ENCODE measurements around the gene RPS3.

The RPS3 gene

GRCh38 chr11:75420224-75421034 is 21.1 kb downstream of the RPS3 start:
- no peak for DNase-seq

DNA sequence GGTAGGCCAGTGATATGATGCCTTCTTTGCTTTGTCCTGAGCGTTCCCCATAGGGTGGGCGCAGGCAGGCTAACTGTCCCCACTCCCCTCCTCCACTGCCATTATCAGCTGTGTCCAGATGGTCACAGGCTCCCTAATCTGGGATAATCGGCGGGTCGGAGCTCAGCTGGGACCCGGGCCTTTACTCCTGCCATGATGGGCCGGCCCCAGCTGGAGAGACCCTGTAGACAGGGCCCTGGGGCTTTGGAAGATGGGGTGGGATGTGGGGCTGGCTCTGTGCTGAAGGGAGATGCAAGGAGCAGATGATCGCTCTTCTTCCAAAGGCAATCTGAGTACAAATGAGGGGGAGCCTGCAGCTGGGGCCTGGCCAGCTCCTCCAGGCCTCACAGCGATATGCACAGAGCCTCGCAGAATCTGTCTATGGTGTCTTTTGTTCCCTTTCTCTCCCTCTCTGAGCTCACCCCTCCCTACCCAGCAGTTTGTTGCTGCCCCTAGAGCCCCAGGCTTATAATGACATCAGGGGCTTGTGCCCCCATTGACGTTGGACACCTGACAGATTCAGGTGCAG is 21.8 kb downstream of the RPS3 start:
- no peak for DNase-seq

GRCh38 chr11:75421902-75422247 is 22.6 kb downstream of the RPS3 start:
- no peak for DNase-seq

- DNase-seq, result no peak
Observed at GRCh38 chr11:75422248-75423231, 23.2 kb downstream of the RPS3 start.

- no peak for DNase-seq
Observed at GRCh38 chr11:75423721-75424120, 24.4 kb downstream of the RPS3 start.

DNA sequence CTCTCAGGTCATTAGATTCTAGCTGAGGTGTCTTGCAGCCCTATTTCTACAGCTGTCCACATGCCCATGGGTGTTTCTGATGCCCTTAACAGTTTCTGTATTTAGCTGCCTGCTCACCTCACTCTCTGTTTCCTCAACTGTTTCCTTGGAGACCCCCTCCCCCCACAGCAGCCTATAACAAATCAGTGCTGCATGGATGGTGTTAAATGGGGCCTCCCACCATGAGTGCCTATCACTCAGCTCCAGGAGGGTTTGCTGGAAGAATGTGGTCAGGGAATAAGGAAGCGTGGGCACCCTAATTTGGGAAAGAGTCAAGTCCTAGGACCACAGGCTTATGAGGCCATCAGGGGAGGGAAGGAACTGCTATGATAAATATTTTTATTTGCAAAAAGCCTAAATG is 25.1 kb downstream of the RPS3 start:
- no peak for DNase-seq

DNA sequence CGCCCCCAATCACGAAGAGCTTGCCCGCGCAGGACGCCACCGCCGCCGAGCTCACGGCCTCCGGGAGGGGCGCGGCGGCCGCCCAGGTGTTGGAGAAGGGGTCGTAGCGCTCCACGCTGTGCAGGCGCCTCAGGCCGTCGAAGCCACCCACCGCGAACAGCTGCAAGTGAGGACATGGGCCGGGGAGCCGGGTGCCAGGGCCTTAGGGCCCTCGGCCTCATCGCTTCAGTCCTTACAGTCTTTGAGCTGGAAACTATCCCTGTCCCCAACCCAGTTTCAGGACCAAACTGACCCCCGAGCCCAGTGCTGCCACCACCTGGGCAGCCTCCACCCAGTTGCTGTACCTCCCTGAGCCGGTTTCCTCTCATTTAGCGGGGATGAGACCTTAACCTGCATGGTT is 26.1 kb downstream of the RPS3 start:
- no peak for DNase-seq

GRCh38 chr11:75426720-75427086 is 27.4 kb downstream of the RPS3 start:
- no peak for DNase-seq

DNA sequence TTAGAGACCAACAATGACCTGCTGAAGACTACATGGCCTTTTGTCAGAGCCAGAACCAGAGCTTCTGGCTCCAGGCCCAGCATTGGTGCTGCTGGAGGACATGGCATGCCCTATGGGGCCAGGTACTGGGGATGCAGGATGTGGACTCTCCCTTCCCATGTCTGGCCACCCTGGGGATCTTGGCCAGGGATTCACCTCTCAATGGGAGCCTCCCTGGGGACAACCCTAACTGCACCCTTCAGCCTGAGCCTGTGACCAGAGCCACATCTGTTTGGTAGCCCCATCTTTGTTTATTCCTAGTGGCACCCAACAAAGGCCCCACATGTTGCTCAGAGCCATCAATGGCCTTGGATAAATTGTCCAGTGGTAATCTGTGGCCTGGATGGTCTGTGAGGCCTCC is 27.9 kb downstream of the RPS3 start:
- DNase-seq, result no peak

DNA sequence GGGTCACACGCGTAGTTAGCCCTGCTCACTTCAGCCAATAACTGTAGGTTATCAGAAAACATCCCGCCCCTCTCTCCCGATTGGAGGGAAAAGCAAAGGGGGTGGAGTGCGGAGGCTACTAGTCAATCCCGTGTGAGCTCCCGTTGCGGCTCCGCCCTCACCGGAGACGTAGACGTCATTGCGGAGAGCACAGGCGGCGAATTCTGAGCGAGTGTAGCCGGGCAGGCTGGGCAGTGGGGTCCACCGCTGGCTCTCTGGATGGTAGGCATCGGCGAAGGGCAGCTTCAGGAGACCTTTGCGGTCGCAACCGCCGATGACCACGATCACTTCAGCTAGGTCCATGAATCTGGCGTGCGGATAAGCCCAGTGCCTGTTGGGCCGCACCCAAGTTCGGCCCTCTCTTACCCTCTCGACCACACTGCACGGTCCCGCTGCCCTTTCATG is 29.0 kb downstream of the RPS3 start:
- DNase-seq, result peak; percentile 82

GRCh38 chr11:75428989-75429640 is 29.8 kb downstream of the RPS3 start:
- DNase-seq, result no peak

- no peak for DNase-seq
Observed at GRCh38 chr11:75429641-75429901, 30.3 kb downstream of the RPS3 start.

DNA sequence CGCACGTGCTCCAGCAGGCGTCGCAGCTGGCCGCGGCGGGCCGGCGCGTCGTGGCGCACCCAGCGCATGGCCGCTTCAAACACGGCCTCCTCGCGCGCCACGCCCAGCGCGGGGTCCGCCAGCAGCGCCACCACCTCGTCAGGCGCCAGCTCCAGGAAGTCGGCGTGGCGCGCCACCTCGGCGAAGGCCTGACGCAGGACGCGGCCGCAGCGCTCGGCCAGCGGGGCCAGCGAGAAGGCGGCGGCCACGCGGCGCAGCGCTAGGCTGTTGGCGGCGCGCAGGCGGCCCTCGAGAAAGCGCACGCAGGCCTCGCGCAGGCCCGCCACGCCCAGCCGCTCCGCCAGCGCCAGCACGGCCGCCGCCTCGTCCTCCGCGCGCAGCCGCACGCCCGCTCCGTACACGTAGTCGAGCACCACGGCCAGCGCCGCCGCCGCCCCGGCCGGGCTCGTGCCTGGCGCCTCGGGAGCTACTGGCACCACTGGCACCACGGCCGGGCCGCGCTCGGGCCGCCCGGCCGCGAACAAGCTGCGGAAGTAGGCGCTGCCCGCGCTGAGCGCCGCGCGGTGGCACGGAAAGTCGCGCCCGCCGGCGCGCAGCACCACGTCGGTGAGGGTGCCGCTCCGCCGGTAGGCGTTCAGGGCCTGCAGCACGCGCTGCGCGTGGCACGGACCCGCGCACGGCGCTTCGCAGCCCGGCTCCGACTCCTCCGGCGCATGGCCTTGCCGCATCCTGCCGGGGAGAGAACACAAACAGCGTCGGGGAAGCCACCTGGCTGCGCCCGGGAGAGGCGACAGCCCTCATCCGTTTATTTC is 30.8 kb downstream of the RPS3 start:
- peak; percentile 73 for DNase-seq

- DNase-seq, result no peak
Observed at GRCh38 chr11:75430714-75431532, 31.6 kb downstream of the RPS3 start.

- no peak for DNase-seq
Observed at GRCh38 chr11:75431533-75432525, 32.5 kb downstream of the RPS3 start.

- DNase-seq, result no peak
Observed at GRCh38 chr11:75432911-75433321, 33.6 kb downstream of the RPS3 start, which contains the start of gene KLHL35. KLHL35 (minus strand) TSS chr11:75433203; CDS start chr11:75430629, 2,574 bp downstream.

- DNase-seq, result no peak
Observed at GRCh38 chr11:75433443-75433842, 34.1 kb downstream of the RPS3 start.

DNA sequence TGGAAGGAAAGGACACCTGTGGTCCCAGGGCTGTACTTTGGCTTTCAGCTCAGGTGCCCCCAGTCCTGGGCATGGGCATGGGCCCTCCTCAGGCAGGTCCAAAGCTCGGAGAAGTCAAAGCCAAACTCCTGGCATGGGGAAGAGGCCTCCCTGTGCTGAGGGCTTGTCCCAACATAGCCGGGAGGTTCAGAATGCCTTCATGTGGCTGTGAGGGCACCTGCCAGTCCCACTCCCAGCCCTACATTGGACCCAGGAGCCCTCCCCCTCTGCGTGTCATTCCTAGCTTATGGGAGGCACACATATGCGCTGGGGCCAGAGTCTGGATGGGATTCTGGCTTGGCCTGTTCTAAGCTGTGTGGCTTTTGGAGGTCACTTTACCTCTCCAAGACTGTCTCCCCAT is 34.7 kb downstream of the RPS3 start:
- no peak for DNase-seq

DNA sequence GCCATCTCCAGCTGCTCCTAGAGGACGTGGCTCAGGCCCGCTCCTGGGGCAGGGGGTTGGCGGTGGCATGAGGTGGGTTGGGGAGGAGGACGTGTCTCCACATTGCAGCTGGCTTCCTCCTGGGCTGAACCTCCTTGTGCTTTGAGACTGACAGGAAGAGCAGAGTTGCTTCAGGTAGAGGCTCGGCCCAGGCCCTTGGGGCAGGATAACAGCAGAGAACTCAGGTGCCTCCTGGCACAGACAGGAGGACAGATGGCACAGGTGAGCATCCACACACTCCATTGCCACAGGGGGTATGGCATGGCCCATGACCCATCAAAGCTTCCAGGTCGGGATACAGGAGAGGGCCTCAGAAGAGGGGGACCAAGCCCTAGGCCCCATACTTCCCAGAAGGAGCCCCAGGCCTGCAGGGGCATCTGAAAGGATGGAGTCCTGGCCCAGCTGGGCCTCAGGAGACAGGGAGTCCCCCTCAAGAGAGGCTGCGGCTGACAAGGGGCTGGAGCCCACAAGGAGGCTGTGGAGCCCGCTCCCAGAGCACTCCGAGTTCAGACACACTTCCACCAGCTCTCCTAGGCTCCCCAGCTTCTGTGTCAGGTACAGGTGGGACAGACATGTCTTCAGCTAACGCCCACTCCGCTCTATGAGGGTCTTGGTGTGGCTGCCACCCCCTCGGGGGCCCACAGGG is 35.7 kb downstream of the RPS3 start:
- DNase-seq, result no peak

DNA sequence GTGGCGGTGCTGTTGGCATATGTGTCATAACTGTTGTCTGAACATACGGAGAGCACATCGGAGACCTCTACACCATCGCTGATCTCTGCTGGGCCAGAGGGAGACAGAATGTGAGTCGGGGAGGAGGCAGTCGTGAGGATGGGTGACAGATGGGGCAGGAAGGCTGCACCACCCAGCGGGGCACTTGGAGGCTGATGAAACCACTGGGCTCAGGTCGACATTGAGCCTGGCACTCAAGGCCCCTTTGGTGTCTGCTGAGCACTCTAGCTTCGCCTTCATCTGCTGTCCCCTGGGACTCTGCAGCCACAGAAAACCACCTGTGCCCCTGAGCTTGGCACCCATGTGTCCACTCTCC is 36.2 kb downstream of the RPS3 start:
- no peak for DNase-seq
